SK-N-MC (cell line): ENCODE measurements around the gene CRTC1.

Experiments used
- EZH2 ChIP-seq: fragments of 200-600 bp; sonication (generic); IDR thresholded peaks from one replicate; pipeline ENCODE4 v1.6.1; 2017; ENCODE audit warnings: antibody characterized with exemption
- FOXP2 ChIP-seq: optimal IDR thresholded peaks from 2 replicates; pipeline ENCODE3; 2011; ENCODE audit warnings: mild to moderate bottlenecking, moderate library complexity; ENCODE audit not compliant: insufficient read depth; ENCODE audit errors: extremely low read length, control extremely low read depth
- POLR2AphosphoS5 ChIP-seq: IDR thresholded peaks from 2 replicates; pipeline ENCODE4 v1.6.1; 2012; ENCODE audit warnings: mild to moderate bottlenecking, low read depth, low read length, borderline replicate concordance

DNA sequence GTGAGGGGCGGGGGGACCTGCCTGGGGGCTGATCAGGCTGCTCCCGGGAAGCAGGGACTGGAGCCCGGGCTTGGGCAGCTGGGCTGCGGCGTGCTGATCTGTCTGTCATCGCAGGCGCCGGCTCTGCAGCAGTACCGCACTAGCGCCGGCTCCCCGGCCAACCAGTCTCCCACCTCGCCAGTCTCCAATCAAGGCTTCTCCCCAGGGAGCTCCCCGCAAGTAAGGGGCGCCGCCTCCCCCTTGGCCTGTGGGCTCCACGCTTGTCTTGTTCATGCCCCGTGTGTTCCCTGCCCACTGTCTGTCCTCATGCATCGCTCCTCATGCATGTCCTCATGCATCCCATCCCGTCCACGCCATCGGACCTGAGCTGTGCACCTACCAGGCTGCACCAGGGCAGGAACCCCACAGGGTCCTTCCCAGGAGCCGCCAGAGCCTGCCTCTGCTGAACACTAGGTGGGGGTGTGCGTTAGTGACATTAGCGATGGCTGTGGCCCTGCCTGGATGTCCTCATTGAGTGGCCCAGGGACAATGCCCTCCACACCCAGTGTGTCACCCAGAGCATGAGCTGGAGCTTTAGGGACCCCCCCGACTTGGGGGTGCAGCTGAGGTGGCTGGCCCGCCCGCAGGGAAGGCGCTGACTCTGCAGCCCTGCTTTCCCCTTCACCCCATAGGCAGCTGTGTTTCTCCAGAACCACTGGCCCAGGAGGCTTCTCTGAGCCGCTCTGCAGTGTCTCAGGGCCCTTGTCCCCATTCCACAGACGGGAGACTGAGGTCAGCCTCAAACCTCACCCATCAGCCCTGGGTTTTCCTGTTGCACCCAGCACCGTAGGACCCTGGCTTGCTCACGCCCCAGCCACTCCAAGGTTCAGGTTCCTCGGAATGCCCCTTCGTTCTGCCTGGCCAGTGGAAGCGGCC, 88.1 kb downstream of the CRTC1 start:
- TF ChIP-seq POLR2AphosphoS5 = no peak
- TF ChIP-seq EZH2 = no peak
- no peak for TF ChIP-seq FOXP2
